ENCODE measurements around the gene AKAP8L.
A peak's percentile ranks its signal among the peaks of the same experiment; 100 is the strongest.

DNA sequence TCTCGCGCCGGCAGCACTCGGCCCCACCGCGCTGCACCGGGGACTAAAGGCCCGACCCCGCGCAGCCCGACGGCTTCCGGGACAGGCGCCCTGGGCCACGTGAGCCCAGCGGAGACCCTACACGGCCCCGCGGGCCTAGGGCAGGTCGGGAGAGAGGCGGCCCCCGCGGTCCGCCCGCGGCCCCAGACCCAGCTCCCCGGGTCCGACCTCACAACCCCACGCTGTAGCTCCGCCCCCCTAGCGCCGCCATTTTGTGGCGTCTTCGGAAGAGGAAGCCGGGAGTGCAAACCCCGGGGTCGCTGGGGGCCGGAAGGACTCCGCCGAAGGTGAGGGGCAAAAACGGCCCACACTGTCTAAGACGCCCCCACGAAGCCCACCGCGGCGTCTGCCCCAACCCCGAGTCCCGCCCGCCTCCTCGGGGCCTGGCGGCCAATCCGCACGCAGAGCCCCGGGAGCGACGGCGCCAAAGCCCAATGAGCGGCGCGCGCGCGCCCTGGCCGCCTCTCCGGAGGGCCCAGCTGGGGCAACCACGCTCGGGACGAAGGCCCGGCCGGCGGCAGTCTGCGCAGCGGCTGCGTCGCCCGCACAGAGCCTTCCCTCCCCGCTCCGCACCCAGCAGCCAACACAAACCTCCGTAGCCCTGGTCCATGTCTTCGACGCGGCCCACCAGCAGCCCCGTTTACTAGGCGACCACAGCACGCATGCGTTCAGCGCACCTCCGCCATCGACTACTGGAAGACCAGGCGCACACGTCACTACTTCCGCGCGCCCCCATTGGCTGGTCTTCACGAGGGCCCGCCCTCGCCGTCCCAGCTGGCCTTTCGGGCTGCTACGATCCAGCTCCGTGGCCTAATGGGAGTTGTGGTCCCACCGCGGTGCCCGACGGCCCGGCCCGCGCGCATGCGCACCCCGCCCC lies 39.4 kb downstream of the AKAP8L start, which contains the start of gene AKAP8:
- TF ChIP-seq, protein P1, sequence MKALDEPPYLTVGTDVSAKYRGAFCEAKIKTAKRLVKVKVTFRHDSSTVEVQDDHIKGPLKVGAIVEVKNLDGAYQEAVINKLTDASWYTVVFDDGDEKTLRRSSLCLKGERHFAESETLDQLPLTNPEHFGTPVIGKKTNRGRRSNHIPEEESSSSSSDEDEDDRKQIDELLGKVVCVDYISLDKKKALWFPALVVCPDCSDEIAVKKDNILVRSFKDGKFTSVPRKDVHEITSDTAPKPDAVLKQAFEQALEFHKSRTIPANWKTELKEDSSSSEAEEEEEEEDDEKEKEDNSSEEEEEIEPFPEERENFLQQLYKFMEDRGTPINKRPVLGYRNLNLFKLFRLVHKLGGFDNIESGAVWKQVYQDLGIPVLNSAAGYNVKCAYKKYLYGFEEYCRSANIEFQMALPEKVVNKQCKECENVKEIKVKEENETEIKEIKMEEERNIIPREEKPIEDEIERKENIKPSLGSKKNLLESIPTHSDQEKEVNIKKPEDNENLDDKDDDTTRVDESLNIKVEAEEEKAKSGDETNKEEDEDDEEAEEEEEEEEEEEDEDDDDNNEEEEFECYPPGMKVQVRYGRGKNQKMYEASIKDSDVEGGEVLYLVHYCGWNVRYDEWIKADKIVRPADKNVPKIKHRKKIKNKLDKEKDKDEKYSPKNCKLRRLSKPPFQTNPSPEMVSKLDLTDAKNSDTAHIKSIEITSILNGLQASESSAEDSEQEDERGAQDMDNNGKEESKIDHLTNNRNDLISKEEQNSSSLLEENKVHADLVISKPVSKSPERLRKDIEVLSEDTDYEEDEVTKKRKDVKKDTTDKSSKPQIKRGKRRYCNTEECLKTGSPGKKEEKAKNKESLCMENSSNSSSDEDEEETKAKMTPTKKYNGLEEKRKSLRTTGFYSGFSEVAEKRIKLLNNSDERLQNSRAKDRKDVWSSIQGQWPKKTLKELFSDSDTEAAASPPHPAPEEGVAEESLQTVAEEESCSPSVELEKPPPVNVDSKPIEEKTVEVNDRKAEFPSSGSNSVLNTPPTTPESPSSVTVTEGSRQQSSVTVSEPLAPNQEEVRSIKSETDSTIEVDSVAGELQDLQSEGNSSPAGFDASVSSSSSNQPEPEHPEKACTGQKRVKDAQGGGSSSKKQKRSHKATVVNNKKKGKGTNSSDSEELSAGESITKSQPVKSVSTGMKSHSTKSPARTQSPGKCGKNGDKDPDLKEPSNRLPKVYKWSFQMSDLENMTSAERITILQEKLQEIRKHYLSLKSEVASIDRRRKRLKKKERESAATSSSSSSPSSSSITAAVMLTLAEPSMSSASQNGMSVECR (CRISPR knock-in tag; IDR thresholded peaks at IDR 0.05), result no peak; the same call in 1 of the 2 replicates
- TF ChIP-seq, protein P2, sequence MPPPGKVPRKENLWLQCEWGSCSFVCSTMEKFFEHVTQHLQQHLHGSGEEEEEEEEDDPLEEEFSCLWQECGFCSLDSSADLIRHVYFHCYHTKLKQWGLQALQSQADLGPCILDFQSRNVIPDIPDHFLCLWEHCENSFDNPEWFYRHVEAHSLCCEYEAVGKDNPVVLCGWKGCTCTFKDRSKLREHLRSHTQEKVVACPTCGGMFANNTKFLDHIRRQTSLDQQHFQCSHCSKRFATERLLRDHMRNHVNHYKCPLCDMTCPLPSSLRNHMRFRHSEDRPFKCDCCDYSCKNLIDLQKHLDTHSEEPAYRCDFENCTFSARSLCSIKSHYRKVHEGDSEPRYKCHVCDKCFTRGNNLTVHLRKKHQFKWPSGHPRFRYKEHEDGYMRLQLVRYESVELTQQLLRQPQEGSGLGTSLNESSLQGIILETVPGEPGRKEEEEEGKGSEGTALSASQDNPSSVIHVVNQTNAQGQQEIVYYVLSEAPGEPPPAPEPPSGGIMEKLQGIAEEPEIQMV (tag; conservative IDR thresholded peaks at IDR 0.05; ENCODE audit: low read depth), result no peak
- TF ChIP-seq, protein P3, sequence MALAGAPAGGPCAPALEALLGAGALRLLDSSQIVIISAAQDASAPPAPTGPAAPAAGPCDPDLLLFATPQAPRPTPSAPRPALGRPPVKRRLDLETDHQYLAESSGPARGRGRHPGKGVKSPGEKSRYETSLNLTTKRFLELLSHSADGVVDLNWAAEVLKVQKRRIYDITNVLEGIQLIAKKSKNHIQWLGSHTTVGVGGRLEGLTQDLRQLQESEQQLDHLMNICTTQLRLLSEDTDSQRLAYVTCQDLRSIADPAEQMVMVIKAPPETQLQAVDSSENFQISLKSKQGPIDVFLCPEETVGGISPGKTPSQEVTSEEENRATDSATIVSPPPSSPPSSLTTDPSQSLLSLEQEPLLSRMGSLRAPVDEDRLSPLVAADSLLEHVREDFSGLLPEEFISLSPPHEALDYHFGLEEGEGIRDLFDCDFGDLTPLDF (CRISPR knock-in tag; IDR thresholded peaks at IDR 0.05), result no peak
- TF ChIP-seq FOSL1 (tag; conservative IDR thresholded peaks at IDR 0.05), result 0 out of 2 replicates have a peak, but pooled peaks have one; percentile 19
